Dermis microvascular lymphatic vessel endothelial cell (primary cell): Measurements from ENCODE around the gene CBX1. TPM values are rescaled to one million over a fixed set of nuclear protein-coding genes. Genes with fewer than 3 reads are reported as not detected.
"Not testable (repeated sequence)": the region's sequence is repeated elsewhere in the genome, so short reads cannot be mapped to it uniquely, and the experiment has no call there.

ENCODE experiments used
- DNase-seq, 2 donors: peaks; one replicate each; pipeline versions ENCODE4 v3.0.0 to v3.0.0-alpha.2; 2010; ENCODE audit warnings: low read depth in 2 of 2
- total RNA-seq: library from RNA; depleted of rRNA; stranded (reverse); fragments of >200 nt; gene quantifications from 2 replicates; pipeline ENCODE4 v1.2.1, GENCODE V29; 2014

The CBX1 gene
- total RNA-seq, 1 donor from 2014 or later: 43.4 TPM

DNA sequence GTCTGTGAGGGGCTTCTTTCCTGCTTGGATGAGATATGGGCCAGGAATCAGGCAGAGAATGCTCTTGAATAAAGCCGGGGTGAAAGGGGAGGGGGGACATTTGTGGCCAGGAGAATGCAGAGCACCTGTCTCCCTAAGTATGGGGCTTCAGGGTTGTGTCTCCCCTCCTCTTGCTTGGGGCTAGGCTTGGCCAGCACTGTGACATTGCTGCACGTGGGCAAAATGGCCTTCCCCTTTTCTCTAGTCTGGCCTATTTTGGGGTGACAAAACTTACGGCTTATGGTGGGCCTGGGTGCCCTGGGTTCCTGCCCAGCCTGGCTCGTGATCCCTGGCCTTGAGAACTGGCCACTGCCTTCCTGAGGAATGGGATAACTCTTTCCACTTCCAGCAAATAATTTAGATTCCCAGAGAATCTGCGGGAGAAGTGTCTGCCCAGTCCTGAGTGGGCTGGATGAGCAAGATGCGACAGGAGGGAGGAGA is 47.5 kb downstream of the CBX1 start:
- no peak for DNase-seq

DNA sequence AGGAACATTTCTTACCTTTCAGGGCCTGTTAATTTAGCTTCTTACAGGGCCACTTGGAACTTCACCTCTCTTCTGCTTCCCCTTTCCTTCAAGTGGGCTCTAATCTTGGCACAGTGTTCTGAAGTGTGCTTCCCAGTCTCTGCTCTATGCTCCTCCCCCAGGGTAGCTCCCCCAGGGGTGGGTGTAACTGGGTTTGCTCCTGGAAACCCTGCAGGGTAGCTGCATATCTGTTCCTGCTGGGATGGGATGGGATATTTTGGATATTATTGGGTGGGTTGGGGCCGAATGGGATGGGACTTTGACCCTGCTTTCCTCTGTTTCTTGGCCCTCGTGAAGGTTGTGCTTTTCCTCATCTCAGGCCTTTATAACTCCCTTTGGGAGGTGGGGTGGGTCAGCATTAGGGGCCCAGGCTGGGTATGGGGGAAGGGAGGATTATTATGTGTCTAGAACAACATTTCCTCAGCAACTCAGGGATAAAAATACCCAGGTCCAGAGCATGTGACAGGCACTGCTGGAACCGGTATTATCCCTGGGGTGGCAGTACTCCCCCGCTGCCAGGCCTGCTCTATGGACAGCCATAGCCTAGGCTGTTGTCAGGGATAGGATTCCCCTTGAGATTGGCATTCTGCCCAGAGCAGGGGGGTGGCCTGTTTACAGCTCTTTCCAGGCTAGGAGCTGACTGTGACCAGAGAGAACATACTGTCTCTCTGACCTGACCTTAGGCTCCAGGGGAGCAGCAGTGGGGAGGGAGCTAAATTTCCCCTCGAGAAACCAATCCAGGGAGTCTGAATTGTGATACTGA is 48.1 kb downstream of the CBX1 start:
- peak; percentile 91 to 92 for DNase-seq

DNA sequence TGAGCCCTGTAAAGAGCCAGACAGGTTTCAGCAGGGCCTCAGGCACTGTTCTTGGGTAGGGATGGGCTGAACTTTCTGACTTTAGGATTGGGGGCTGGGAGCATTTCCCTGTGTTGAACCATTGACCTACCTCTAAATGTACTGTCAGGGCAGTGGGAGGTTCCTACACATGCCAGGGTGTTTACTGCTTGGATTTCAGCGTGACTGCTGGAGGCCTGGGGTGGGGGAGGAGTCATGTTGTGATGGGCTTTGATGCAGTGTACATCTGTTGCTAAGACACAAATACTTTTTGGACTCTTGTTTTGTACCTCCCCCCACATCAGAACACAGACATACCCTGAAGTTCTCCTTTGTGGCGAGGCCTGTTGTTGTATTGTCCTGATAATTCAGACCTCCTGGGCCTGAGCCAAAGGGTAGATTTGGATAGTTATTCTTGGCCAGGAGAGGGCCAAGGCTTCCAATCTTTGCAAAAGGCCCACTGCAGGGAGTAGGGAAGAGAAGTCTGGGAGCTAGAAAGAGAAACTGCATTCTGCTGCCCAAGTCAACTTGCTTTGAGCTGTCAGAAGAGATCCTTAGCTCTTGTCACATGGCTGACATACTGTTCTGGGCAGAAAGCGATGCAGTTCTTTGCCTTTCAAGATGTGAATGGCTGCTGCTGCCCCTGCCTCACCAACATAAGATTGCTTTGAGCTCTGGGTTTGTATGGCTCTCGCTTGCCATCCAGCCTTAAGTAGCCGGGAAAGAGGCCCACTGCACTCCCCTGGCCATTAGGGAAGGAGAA is 49.4 kb downstream of the CBX1 start:
- DNase-seq: peak; percentile 84 to 95

DNA sequence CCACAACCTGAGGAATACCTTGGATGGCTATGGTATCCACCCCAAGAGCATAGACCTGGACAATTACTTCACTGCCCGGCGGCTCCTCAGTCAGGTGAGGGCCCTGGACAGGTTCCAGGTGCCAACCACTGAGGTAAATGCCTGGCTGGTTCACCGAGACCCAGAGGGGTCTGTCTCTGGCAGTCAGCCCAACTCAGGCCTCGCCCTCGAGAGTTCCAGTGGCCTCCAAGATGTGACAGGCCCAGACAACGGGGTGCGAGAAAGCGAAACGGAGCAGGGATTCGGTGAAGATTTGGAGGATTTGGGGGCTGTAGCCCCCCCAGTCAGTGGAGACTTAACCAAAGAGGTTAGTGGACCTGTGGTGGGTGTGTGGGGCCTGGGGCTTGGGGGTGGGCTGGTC is 50.0 kb downstream of the CBX1 start:
- DNase-seq: no peak

DNA sequence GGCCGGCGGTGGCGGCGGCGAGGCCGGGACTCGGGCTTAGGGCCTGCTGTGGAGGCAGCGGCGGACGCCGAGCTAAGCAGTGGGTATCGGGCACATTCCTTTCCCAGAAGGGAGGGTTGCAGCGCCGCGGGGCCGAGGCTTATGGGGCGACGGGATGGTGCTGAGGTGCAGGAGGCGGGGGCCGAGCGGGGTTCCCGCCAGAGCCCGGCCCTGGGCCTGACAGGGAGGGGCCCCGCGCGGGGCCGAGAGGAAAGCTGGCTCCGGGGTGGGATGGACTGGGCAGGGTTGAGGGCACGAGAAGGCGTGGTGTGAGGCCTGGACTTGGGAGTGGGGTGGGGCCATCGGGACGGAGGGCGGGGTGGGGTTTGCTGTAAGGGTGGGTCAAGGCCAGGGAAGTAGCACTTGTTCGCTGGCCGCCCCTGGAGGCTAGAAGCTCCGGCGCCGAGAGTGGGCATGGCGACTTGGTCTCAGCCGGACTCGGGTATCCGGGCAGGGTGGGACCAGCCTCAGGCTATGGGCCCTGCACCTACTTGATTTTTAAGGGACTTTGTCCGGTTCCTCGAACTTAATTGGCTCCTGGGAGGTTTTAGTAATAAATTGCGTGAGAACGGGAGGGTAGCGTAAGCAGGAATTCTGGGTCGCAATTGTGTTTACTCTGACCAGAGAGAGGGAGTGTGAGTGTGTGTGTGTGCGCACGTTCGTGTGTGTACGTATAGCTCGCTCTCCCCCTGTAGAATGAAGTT is 52.7 kb downstream of the CBX1 start:
- DNase-seq: peak; percentile 76 to 96

DNA sequence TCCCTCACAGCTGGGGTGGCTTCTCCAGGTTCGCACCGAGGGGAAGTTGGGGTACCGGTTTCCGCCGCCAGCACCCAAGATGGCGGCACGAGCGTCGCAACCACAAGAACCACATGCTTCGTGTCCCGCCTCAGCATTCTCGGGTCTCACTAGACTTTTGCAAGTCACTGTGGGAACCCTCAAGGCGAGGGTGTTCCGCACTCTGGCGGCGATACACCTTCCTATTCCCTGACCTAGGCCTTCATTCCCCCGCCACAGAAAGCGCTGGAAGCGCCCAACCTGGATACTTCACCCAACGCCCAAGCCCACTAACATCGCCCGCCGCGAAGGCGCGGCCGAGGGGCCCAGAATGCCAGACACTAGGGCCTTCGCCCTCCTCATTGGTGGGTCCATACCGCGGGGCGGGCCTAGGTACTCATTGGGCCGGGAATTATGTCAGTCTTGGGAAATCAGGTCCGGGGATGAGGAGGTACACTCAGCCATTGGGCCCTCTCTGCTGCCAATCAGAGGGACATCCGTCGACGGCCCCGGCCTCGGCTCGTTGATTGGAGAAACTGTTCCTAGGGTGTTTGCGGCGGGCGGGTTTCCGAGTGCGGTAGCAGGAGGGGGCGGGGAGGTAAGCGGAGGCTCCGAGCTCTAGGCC is 53.4 kb downstream of the CBX1 start, which contains the start of gene NFE2L1:
Gene NFE2L1 (plus strand): TSS at position 619 of the 643 bp plus-strand sequence. CDS start 2,760 bp downstream, outside the sequence.
- DNase-seq: peak; percentile 99 to 100

DNA sequence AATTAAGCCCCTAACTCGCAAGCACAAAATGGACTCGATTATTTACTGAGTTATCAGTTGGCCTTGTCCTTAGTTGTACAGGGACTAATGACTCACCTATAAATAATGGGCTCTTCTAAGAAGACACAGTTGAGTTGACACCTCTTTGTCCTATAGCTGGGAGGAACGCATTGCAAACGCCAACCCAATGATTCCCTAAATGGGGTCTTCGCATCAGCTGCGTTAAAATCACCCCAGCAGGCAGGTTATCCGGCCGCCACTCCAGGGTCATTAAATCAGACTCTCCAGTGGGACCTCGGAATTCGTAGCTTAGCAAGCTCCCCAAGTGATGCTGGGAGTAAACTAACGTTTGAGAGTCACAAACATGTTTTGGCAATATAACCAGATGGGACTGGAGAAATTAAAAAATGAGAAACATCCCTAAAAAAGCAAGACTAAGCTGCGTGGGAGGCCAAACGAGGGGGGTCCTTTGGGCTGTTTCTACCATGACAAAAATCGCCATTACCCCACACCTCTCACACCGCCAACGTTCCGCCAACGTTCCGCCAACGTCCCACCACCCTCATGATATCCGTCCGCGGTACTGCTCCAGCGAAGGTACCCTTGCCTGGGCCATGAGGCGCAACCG is 54.1 kb downstream of the CBX1 start:
- DNase-seq: no peak

DNA sequence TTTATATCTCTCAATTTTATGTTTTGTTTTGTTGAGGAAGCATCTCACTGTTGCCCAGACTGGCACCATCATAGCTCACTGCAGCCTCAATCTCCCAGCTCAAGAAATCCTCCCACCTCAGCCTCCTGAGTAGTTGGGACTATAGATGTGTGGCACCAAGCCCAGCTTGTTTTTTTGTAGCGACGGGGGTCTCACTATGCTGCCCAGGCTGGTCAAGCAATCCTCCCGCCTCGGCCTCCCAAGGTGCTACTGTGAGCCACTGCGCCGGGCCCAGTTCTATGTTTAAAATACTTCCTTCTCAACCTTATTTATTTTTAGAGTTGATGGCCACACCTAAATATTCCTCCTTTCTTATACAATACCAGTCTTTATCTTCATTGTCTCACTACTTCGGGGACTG is 55.0 kb downstream of the CBX1 start:
- DNase-seq: no peak

DNA sequence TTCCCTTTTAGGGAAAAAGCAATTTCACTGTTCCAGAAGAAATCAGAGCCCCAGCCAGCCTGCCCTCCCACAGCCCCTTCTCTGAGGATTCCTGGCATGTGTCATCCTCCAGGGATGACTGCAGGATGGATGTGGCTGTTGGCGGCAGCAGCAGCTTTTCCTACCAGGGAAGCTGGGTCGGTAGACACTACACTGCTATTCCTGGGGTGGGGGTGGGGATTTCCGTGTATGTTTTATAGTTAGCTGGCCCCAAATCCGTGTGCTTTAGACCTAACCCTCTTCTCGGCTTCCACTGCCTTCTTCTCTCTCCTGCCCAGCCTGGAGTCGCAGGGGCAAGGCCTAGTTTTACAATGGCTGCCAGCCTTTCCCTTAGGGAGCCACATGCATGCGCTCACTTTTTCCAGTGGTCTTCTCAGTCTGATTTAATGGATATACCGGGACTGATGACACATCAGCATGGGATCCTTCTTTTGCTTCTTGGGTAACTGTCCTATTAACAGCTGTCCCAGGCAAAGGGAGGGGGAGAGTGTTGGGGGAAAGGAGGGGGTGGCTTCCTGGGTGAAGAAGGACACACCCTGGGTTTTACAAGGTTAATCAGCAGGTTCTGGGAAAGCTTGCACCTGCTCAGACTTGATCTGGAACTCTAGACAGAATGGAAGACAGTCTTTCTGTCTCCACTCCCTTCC is 55.8 kb downstream of the CBX1 start:
- DNase-seq: no peak

DNA sequence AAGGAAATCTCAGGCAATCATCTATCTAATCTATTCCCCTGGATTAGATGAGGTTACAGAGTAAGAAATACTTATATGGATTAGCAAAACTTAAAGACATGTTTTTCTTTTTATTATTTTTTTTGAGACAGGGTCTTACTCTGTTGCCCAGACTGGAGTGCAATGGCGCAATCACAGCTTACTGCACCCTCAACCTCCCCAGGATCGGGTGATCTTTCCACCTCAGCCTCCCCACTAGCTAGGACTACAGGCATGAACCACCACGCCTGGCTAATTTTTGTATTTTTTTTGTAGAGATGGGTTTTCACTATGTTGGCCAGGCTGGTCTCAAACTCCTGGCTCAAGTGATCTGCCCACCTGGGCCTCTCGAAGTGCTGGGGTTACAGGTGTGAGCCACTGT is 56.4 kb downstream of the CBX1 start:
- no peak for DNase-seq

DNA sequence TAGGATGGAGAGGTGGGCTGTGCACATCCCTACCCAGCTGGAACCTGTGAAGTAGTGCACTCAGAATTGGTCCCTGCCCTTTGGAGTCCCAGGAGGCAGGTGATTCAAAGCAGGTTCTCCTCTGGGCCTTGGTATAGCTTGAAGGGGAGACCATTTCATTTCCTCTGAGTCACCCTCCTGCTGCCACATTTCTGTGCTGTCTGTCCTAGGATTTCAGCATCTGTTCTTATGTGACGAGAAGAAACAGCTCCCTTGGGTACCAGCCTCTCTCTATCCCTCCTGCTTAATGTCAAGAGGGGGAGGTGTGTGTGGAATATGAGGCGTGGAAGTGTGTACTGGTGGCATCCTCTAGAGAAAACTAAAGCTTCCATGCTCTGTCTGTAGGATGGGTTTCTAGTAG is 58.1 kb downstream of the CBX1 start:
- no peak for DNase-seq

DNA sequence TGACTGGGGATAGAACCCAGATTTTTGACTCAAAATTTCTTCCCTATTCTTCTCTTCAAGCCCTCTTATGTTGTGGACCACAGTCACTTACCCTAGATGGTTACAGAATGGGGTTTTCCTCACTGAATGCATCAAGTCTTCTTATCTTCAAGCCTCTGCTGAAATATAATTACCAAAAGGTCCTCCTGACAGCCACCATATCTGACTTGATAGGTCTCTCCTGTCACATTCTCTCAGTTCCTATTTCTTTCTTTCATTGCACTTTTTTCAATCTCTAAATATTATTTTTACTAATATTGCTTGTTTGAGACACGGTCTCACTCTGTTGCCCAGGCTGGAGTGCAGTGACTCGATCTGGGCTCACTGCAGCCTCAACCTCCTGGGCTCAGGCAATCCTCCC is 62.6 kb downstream of the CBX1 start:
- no peak for DNase-seq

DNA sequence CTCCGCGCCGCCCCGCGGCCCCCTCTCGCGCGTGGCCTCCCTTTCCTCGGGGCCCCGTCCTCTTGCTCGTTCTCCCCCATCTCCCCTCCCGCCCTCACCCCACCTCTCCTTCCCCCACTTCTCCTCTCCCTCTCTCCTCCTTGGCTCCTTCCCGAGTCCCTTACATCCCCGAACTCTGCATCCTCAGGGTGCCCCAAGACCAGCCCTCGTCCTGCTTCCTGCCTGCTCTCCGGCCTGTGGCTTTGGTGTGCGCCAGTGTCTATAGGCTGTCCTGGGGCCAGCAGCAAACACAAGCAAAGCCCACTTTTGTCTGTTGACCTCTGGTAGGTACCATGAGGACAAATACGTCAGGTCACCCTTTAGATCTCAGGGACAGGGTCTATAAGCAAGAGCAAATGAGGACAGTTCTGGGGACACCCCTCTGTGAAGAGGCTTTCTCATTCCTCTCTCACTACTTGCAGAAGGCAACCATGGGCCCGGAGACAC is 63.4 kb downstream of the CBX1 start:
- DNase-seq: no peak

DNA sequence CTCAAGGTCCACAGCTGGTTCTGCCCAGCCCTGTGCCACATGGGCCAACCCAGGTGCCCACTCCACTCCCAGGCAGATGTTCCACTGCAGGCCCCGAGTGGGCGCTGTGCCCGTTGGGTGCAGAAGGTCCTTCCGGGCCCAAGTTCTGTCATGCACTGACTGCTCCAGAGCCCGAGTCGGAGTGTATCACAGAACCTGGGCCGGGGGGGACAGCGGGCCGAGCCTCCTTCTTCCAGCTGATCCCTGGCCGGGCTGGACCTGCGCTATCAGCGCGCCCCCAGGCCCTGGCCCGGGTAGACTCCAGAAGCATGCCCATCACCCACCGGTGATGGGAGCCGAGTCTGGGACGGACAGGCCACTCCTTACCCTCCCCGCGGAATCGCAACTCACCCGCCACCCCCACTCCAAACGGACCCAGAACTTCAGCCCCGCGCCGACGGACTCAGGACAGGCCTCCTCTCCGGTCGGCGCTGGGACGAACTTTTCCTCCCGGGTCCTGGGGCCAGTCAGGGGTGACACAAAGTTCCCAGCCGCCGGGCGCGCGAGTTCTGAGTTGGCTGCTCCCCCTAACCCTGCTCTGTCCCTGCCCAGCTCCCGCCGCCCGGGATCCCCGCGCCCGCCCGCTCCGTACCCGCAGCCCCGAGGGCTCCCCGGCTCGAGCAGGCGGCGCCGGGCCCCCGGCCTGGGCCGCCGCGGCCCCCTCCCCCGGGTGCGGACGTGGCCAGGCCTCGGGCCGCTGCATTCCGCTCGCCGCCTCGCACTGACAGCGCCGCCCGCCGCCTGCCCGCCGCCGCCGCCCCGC is 64.0 kb downstream of the CBX1 start, which contains the start of gene COPZ2:
Gene COPZ2 (minus strand): TSS at position 762 of the 802 bp plus-strand sequence. CDS start 20 bp downstream, at position 742.
- peak in 1 of 2 donors; percentile 71 for DNase-seq

DNA sequence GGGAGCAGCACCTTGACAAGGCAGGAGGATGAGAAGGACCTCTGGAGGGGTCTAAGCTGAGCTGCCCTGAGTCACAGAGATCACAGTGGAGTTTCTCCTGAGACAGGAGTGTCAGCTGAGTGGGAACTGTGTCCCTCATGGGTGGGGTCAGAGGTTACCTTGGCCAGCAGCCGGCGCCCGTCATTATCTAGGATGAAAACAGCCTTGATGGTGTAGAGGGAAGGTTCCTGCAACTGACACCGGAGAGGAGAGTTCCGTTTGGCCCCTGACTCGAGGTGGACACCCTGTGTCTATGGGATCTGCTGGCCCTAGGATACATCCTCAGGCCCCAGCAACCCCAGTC is 64.6 kb downstream of the CBX1 start:
- DNase-seq: no peak

DNA sequence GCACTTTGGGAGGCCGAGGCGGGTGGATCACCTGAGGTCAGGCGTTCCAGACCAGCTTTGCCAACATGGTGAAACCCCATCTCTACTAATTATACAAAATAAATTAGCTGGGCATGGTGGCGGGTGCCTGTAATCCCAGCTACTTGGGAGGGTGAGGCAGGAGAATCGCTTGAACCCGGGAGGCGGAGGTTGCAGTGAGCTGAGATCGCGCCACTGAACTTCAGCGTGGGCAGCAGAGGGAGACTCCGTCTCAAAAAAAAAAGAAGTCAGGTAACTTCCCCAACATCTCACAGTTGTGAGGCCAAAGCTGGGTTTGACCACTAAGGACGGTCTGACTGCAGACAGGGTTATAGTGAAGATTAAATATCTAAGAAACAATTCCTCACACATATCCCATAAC is 66.5 kb downstream of the CBX1 start:
- not testable (repeated sequence) for DNase-seq

DNA sequence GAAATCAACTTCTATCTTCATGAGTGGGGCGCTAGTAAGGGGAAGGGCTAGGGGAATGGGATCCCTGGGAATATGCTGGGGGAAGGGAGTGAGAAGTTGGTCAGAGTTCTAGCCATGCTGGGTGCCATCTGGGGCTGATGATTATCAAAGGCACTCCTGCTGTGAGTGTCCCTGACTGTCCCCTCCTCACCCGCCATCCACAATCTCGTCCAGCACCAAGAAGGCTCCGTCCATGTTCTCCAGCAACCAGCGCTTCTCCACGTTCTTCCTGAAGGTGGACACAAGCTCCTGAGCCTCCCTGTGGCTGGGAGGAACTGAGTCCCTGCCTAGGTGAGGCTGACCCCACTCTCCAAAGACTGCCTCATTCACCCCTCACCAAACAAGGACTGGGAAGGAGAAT is 69.3 kb downstream of the CBX1 start:
- no peak for DNase-seq

DNA sequence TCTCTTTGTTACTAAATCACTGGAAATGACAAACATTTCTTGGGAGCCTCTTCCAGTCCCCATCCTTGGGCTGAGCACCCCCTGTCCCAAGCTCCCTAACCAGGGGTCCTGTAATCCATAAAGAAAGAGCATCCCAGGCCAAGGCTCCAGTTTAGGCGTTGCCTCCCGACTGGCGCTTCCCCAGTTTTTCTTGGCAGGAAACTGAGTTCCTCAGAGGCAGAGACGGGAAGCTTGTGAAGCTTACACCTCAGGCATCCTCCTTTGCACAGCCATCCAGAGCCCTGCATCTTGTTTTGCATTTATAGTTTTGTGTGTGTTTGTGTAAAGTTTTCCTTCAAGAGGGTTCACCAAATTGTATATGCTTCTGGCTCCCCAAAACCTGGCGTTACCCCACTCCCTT is 70.7 kb downstream of the CBX1 start:
- DNase-seq: no peak

DNA sequence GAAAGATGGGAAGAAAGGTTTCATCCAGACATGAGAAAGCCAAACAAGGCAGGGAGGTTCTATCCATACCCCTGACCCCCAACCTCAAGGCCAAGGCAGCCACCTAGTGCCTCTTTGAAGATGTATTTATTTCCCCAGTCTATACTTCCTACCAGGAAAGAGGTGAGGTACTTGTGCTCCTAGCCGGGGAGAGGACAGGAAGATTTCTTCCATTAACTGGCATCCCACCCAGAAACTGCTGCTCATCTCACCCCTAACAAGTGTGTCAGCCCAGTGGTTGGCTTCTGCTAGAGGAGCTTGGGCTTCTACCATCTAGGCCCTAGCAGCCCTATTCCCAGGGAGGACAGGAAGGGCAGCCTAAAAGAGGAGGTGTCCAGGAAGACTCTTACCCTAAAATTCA is 72.5 kb downstream of the CBX1 start:
- no peak for DNase-seq
